HG03108 (cell line): ENCODE data around the gene TLX3.

Experiments
- ATAC-seq: cut with Tn5 transposase; IDR thresholded peaks from one replicate; pipeline ENCODE4 v1.9.1; 2021; ENCODE audit warnings: moderate library complexity; ENCODE audit not compliant: unreplicated experiment

The TLX3 gene

GRCh38 chr5:171300358-171300757 lies 8.7 kb upstream of the TLX3 start:
- ATAC-seq, result no peak

DNA sequence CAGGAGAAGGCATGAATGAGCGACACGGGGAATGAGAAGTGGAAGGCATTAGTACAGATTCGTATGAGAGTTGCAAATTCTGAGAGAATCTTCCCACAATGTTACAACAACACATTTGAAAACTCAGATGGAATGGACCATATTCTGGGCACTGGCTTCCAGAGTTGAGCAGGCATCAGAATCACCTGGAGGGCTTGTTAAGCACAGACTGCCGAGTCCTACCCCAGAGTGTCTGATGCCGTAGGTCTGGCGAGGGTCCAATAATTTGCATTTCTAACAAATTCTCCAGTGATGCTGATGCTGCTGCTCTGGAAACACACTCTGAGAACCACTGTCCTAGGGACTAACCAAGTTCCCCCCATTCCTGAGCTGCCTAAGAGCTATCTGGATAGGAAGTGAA lies 2.9 kb upstream of the TLX3 start:
- no peak for ATAC-seq

- no peak for ATAC-seq
Measured at GRCh38 chr5:171306781-171307591, 2.1 kb upstream of the TLX3 start.

GRCh38 chr5:171307789-171308452 lies 1.1 kb upstream of the TLX3 start:
- no peak for ATAC-seq

GRCh38 chr5:171309276-171310211 lies 496 bp downstream of the TLX3 start:
- no peak for ATAC-seq

- no peak for ATAC-seq
Measured at GRCh38 chr5:171310212-171310818, 1.3 kb downstream of the TLX3 start.

GRCh38 chr5:171310819-171311321 lies 1.8 kb downstream of the TLX3 start:
- ATAC-seq, result no peak

- ATAC-seq, result no peak
Measured at GRCh38 chr5:171311322-171312077, 2.5 kb downstream of the TLX3 start.

DNA sequence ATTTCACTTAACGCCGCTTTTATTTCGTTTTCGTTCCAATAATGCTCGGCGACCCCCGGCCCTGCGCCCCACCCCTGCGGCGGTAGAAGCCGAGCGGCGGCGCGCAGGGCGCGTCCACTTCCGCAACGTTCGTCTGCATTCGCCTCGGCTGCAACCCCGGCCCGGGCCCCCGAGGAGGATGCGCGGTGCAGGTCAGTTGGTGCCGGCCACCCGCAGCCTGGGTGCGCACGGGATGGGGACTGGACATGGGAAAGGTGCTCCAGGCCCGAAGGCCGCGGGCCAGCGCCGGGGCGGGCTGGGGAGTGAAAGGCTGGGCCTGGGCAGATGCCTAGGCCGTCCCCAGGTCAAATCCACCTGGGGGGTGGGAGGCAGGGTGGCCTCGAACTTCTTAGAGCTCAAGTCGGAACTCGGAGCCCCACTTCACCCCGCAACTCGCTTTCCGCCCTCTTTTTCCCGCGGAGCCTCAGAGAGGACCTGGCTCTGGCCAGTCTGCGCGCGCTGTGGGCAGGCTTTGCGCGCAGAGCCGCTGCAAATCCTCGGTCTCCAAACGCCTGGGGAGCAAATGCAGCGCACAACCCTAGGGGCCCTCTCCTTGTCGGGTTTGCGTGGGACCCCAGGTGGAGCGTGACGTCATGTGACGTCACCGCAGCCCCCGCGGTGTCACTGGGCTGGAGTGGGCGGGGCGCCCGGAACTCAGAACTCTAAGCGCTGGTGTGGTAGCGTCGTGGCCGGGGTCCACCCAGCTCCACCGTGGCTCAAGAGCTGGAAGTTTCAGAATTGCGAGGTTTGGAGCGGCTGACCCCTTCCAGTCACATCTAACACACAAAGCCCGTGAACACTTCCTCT lies 3.3 kb downstream of the TLX3 start:
- ATAC-seq, result no peak

DNA sequence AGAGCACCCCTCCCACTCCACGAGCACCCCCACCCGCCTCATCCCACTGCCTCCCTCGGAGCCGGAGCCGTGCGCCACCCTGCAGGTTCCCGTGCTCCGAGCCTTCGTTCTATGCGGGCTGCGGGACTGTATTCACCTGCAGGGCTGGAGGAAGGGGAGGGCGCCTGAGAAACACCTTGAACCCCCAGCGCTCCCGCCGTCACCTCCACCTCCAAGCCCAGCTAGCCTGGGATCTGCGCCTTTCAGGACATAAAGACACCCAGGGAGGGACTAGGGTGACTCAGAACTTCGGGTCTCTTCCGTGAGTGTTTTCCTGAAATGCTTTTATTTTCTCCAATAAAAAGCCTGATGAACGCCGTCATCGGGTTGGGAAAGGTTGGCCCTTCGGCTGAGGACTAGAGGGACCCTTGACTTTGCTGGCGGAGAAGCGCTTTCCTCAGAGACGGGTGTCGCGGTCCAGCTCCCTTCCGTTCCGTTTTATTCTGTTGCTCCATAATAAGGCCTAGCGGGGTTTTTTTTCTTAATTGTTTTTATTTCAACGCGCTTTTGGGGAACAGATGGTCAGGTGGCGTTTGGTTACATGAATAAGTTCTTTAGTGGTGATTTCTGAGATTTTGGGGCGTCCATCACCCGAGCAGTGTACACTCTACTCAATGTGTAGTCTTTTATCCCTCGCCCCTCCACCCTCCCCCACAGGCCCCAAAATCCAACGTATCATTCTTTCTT lies 4.6 kb downstream of the TLX3 start:
- no peak for ATAC-seq

DNA sequence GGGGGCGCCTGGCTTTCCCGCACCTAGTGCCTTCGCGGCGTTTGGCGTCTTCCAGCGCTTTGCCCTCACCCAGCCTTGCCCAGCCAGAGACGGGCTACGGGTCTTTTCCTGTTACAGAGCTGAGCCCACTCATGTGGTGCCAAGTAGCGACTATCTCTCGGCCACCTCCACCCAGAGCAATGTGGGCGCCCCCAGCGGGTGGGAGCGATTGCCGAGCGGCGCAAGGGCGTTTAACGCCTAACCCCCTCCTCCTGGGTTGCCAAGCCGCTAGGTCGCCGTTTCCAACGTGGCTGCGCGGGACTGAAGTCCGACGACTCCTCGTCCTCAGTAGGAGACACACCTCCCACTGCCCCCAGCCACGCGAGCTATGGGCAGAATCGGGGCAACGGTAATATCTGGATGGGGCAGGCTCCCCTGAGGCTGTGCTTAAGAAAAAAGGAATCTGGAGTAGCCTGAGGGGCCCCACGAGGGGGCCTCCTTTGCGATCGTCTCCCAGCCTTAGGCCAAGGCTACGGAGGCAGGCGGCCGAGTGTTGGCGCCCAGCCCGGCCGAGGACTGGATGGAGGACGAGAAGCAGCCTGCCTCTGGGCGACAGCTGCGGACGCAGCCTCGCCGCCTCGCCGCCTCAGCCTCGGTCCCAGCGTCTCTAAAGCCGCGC lies 5.8 kb downstream of the TLX3 start:
- no peak for ATAC-seq

GRCh38 chr5:171315386-171315891 lies 6.4 kb downstream of the TLX3 start:
- ATAC-seq, result no peak

DNA sequence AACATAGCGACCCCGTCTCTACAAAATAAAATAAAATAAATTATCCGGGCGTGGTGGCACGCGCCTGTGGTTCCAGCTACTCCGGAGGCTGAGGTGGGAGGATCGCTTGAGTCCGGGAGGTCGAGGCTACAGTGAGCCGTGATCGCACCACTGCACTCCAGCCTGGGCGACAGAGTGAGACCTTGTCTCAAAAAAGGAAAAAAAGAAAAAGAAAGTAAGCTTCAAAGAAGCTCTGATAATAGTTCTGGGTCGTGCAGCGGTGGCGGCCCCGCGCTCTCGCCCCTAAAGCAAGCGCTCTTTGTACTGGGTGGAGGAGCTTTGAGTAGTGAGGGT lies 6.8 kb downstream of the TLX3 start:
- ATAC-seq, result no peak

GRCh38 chr5:171316258-171317121 lies 7.4 kb downstream of the TLX3 start:
- no peak for ATAC-seq

- no peak for ATAC-seq
Measured at GRCh38 chr5:171317230-171317629, 8.2 kb downstream of the TLX3 start.

DNA sequence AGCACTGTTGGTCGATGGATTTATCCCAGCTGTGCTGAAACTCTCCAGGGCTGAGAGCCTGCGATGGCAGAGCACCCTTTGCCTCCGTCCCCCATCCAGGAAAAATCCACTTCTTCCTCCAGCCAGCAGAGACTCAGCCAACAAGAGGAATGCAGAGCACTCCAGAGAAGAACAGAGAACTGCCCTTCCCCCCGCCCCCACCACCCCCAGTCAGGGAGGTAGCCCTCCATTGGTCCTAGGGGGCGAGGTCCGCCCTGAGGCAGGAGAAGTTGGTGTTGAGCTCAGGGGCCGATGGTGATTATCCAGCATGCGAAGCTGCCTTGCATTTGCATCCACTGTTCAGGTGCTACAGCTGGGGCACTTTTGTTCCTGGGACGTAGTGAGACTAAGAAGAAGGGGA lies 9.0 kb downstream of the TLX3 start:
- ATAC-seq, result no peak

- no peak for ATAC-seq
Measured at GRCh38 chr5:171321447-171321846, 12.4 kb downstream of the TLX3 start.
